Fibroblast of peridontal ligament (primary cell): ENCODE results near the gene DTX1.

Experiments used
- DNase-seq: peaks from one replicate; pipeline ENCODE4 v3.0.0-alpha.2; 2010; ENCODE audit errors: extremely low read depth

Gene DTX1

DNA sequence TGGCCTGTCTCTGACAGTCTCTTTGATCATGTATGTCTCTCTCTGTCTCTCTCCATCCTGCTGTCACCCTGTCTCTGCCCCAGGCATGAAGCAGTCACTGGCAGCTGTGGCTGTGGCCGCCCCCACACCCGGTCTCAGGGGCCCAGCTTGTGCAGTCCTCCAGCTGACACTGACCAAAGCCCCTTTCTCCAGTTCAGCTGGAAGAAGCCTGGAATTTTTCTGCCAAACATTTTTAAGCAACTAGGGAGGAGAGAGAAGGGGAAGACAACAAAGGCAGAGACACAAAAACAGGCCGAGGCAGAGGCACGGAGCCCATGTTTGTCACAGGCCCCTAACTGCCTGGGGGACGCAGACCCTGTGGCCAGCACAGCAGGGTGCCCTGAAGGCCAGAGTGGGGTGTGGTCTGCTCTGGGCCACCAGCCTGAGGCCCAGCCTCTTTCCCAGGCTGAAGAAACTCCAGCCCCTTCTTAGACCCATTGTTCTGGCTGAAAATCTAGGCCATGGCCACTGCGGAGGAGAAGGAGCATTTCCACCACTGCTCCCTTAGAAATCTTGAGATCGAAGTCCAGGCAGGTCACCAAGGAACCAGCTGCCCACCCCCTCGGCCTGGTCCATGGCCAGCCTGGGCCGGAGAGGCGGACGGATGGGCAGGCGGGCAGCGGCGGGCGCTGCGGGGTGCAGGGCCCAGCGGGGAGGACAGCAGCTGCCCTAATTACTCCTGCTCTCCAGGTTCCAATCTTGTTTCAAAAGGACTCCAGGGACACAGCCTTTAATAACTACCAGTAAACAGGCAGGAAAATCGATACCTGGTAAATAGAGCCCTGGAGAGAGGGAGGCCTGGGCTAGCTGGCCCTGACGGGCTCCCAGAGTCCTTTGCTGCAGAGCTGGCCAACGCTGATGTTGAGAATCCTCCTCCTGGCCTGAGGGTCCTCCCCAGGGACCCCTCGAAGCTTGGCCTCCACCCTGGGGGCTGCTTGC, 14.9 kb downstream of the DTX1 start:
- no peak for DNase-seq

DNA sequence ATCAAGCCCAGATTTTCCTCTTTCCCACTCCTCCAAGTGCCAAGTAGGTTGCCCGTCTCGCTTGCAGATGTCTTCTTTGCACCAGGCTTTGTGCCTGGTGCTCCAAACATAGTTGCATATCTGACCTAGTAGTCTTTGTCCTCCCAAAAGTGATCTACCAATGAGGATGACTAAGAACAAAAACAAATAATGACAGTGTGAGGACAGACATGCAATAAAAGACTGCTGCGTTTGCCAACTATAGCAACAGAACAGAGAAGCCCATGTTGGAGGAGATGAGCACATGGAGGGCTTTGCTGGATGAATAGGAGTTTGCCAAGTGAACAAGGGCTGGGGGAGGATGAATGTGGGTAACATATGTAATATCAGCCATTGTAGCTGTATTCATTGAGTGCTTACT, 15.6 kb downstream of the DTX1 start:
- DNase-seq, result no peak

- DNase-seq, result no peak
Observed at GRCh38 chr12:113073586-113073985, 17.1 kb downstream of the DTX1 start.

GRCh38 chr12:113075137-113075683, 18.7 kb downstream of the DTX1 start:
- no peak for DNase-seq

DNA sequence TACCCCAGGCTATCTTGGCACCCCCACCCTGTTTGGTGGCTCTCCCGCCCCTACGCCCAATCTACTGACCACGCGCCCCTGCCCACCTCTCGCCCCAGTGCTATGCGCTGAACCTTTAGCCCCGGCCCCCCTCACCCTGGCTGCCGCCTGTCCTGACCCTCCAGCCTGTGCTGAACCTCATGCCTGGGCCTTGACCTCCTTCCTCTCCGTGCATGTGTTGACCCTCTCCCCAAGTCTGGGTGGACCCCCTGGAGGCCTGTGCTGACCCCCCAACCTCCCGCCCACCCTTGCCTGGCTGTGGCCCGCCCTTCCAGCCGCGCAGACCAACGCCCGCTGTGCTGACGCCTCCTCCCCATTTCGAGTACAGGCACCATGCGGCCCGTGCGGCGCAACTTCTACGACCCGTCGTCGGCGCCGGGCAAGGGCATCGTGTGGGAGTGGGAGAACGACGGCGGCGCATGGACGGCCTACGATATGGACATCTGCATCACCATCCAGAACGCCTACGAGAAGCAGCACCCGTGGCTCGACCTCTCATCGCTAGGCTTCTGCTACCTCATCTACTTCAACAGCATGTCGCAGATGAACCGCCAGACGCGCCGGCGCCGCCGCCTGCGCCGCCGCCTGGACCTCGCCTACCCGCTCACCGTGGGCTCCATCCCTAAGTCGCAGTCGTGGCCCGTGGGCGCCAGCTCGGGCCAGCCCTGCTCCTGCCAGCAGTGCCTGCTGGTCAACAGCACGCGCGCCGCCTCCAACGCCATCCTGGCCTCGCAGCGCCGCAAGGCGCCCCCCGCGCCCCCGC, 20.7 kb downstream of the DTX1 start:
- no peak for DNase-seq

DNA sequence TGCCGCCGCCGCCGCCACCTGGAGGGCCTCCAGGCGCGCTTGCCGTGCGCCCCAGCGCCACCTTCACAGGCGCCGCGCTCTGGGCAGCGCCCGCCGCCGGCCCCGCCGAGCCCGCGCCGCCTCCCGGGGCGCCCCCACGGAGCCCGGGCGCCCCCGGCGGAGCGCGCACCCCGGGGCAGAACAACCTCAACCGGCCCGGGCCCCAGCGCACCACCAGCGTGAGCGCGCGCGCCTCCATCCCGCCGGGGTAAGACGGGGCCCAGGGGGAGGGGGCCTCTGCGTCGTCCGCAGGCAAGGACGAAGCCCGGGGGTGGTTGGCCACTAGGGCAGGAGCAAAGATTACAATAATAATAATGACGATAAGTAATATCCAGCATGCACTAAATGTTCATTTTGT, 21.3 kb downstream of the DTX1 start:
- DNase-seq, result no peak

GRCh38 chr12:113081873-113082272, 25.3 kb downstream of the DTX1 start:
- DNase-seq, result no peak

- DNase-seq, result no peak
Observed at GRCh38 chr12:113082486-113083148, 26.1 kb downstream of the DTX1 start.

GRCh38 chr12:113083863-113084435, 27.4 kb downstream of the DTX1 start:
- DNase-seq, result no peak

GRCh38 chr12:113086249-113087164, 30.0 kb downstream of the DTX1 start:
- DNase-seq, result no peak

DNA sequence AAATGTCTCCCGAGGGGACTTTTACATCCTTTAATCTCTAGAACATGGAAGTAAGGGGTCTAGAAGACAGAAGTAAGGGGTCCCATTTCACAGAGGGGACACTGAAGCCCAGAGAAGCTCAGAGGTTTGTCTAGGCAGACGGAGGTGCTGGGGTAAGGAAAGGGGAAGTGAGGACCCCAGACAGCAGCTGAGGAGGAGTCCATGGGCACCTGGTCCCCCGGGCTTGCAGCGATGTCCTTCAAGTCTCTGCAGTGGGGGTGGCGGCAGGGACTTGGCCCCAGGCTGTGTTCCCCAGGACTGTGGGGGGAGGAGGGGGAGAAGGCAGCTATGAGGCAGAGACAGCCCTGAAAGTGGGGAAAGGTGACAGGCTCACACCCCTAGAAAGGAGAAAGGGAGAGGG, 30.7 kb downstream of the DTX1 start:
- DNase-seq, result no peak

DNA sequence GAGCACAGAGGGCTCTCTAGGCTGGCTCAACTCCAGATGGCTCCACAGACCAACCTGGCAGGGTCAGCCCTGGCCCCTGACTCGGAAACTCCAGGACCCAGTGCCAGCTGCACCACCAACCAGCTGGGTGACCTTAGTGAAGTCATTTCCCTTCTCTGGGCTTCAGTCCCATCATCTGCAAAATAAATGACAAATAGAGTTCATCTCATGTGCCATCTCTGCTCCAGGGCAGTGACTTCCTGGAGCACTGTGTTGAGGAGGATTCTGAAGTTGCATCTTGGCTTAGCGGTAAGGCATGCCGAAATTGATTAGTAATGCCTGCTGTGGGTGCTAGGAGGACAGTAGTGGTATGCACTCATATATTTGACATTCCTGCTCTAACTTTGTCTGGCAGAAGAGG, 31.5 kb downstream of the DTX1 start:
- no peak for DNase-seq

DNA sequence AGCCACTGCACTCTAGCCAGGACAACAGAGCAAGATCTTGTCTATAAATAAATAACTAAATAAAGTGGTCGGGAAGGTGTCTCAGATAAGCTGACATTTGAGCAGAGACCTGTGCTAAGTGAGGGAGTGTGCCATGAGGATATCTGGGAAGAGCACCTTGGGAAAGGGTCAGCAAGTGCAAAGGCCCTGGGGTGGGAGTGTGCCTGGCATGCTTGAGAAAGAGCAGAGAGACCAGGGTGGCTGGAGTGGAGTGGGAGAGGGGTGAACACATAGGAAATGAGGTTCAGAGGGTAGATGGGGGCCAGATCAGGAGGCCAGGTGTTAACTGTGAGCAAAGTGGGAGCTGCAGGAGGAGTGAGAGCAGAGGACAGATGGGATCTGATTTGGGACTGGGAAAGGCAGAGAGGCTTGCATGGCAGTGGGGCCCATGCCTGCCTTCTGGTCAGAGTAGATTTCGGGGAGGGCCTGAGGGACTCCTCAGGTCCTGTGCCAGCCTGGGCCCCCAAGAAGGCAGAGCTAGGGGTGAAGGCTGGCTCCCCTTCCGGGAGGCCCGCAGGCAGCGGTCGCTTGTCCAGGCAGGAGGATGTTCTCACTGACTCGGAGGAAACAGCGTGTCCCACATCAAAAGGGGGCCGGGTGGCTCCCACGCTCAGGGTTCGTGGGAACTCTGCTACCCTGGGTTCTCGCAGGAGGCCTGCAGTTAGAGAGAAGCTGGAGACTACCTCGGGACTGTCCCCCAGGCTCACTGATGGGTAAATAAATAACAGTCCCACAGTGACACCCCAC, 32.6 kb downstream of the DTX1 start:
- no peak for DNase-seq

DNA sequence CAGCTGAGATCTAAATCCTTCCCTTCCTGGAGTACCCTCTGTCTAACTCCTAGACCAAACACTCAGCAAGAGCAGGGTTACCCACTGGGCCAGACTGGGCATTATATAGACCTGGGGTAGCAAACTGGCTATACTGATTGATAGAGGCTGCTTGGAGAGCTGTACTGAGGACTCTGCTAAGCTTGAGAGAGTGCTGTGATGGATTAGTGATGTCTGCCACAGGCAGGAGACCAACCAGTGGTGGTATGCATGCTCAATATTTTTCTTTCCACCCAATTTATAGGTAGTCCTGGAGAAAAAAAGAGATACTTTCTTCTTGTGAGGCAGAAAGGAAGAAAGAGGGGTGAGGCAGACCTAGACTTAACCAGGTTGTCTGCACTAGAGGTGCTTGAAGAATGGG, 33.3 kb downstream of the DTX1 start:
- no peak for DNase-seq

GRCh38 chr12:113090740-113091139, 34.2 kb downstream of the DTX1 start:
- no peak for DNase-seq

- DNase-seq, result no peak
Observed at GRCh38 chr12:113091506-113091905, 35.0 kb downstream of the DTX1 start.

GRCh38 chr12:113092607-113093408, 36.3 kb downstream of the DTX1 start:
- no peak for DNase-seq

DNA sequence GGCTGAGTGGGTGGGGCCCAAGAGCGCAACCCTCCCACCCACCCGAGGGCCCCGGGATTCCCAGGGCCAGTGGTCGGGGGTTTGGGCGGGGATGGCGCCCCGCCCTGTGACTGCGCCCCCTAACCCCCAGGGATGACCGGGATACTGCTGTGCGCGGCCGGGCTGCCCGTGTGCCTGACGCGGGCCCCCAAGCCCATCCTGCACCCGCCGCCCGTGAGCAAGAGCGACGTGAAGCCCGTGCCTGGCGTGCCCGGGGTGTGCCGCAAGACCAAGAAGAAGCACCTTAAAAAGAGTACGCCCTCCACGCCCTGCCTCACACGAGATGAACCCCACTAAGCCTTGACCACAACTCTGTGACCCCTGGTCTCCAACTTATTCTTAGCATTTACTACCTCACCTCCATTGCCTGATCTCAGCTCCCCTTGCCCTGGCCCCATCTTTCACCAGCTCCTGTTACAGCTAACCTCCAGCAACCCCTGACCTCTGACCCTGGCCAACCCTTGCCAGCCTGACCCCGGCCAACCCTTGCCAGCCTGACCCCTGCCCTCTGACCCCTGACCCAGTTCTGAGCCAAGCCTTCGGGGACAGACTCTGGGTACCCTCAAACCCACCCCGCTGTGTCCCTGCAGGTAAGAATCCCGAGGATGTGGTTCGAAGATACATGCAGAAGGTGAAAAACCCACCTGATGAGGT, 37.0 kb downstream of the DTX1 start:
- DNase-seq, result no peak
